Nephron progenitor cell (in vitro differentiated cells): ENCODE results near the gene PTGDR.

Experiments
- DNase-seq: peaks from one replicate; pipeline ENCODE4 v3.0.0; 2021
- H3K27ac Mint-ChIP-seq: 2 replicates; pipeline ENCODE4 v1.8.0; 2021; ENCODE audit warnings: mild to moderate bottlenecking, moderate library complexity, mixed read lengths
- H3K27me3 Mint-ChIP-seq: 2 replicates; pipeline ENCODE4 v1.8.0; 2021; ENCODE audit warnings: mild to moderate bottlenecking, low read depth, mixed read lengths; ENCODE audit not compliant: poor library complexity
- H3K36me3 Mint-ChIP-seq: 2 replicates; pipeline ENCODE4 v1.8.0; 2021; ENCODE audit warnings: low read depth, mixed read lengths
- H3K4me1 Mint-ChIP-seq: 2 replicates; pipeline ENCODE4 v1.8.0; 2021; ENCODE audit warnings: mixed read lengths
- H3K4me3 Mint-ChIP-seq: 2 replicates; pipeline ENCODE4 v1.8.0; 2021; ENCODE audit warnings: mild to moderate bottlenecking, moderate library complexity, mixed read lengths
- H3K9me3 Mint-ChIP-seq: 2 replicates; pipeline ENCODE4 v1.8.0; 2021; ENCODE audit warnings: mild to moderate bottlenecking, moderate library complexity, mixed read lengths
- TF ChIP-seq, protein P1 (sequence below): fragments of 200-600 bp; sonication (generic); IDR thresholded peaks from 2 replicates; pipeline ENCODE4 v1.5.0; 2021; ENCODE audit warnings: antibody characterized with exemption

The PTGDR gene

DNA sequence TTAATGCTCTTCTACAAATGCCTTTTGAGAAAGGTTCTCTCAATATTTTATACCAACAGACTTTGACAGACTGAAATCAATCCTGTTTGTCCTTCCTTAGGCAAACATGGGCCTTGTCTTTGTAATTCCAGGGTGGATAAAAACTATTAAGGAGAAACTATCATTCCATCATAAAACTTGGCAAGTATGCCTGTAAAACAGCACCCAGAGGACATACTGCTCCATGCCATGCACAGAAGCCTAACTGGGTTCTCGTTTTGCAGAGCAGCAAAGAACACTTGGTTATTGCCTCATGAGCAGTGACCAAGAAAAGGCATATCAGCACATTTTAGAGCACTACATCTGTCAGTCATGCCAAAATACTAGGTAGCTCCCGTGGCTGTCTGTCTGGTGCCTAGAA is 33.8 kb upstream of the PTGDR start:
- H3K36me3 Mint-ChIP-seq = no peaks in the 10 kb centered on the region
- peaks cover 16% of the 10 kb centered on the region for H3K27me3 Mint-ChIP-seq
- peaks cover 9% of the 10 kb centered on the region for H3K4me1 Mint-ChIP-seq
- TF ChIP-seq, protein P1, sequence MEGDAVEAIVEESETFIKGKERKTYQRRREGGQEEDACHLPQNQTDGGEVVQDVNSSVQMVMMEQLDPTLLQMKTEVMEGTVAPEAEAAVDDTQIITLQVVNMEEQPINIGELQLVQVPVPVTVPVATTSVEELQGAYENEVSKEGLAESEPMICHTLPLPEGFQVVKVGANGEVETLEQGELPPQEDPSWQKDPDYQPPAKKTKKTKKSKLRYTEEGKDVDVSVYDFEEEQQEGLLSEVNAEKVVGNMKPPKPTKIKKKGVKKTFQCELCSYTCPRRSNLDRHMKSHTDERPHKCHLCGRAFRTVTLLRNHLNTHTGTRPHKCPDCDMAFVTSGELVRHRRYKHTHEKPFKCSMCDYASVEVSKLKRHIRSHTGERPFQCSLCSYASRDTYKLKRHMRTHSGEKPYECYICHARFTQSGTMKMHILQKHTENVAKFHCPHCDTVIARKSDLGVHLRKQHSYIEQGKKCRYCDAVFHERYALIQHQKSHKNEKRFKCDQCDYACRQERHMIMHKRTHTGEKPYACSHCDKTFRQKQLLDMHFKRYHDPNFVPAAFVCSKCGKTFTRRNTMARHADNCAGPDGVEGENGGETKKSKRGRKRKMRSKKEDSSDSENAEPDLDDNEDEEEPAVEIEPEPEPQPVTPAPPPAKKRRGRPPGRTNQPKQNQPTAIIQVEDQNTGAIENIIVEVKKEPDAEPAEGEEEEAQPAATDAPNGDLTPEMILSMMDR = no peak
- no peak overlapping the region for H3K27ac Mint-ChIP-seq
- no peaks in the 10 kb centered on the region for H3K9me3 Mint-ChIP-seq
- no peak overlapping the region for H3K4me3 Mint-ChIP-seq
- DNase-seq = no peak

GRCh38 chr14:52235434-52235833 is 32.1 kb upstream of the PTGDR start:
- no peak overlapping the region for H3K4me3 Mint-ChIP-seq
- H3K4me1 Mint-ChIP-seq = peaks cover 9% of the 10 kb centered on the region
- no peaks in the 10 kb centered on the region for H3K9me3 Mint-ChIP-seq
- no peaks in the 10 kb centered on the region for H3K36me3 Mint-ChIP-seq
- TF ChIP-seq, protein P1 = no peak
- H3K27ac Mint-ChIP-seq = no peak overlapping the region
- peaks cover 17% of the 10 kb centered on the region for H3K27me3 Mint-ChIP-seq
- DNase-seq = no peak

DNA sequence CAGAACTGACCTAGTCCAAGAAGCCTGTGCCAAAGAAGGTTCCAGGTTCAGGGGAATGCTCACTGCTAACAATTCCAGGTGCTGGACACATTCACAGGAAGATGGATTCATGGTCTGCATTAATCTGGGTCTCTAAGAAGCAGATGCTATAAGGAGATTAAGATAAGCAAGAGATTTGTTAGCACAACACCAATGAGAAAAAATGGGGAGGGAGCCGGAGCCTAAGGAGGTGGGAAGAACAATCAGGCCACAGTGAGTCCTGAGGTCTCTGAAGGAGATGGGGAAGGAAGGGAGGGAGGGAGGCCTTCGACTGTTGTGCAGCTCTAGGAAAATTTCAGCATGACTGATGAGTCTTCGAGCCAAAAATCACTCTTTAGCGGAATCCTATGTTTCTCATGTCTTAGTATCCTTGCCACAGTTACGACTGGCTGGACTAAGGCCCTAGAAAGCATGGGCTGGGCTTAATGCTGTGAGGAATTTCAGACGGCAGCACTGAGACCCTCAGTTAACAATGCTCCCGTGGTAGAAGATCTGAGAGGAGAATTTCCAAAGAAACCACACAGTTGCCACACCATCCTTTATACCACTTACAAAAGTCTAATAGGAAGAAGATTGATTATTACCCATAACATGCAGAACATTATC is 31.5 kb upstream of the PTGDR start:
- H3K4me1 Mint-ChIP-seq = peaks cover 9% of the 10 kb centered on the region
- TF ChIP-seq, protein P1 = no peak
- no peak for DNase-seq
- no peaks in the 10 kb centered on the region for H3K36me3 Mint-ChIP-seq
- no peak overlapping the region for H3K4me3 Mint-ChIP-seq
- H3K27me3 Mint-ChIP-seq = peaks cover 12% of the 10 kb centered on the region
- no peaks in the 10 kb centered on the region for H3K9me3 Mint-ChIP-seq
- no peak overlapping the region for H3K27ac Mint-ChIP-seq

DNA sequence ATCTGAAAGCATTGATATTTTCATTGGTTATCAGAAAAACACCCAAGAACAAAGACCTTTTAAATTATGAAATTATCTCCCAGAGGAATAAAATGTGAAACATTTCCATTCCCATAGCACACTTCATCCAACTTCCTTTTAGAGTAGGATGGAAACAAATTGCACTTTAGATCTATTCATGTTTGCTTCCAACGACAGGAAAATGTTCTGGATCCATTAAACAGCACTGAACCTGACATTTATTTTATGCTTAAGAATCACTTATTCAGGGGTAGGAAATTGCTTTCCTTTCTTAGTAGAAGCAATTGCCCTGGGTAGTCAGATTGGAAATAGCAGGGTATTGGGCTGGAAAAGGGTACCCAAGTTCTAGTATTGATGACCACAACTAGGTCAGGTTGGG is 28.8 kb upstream of the PTGDR start:
- DNase-seq = no peak
- no peaks in the 10 kb centered on the region for H3K9me3 Mint-ChIP-seq
- no peak overlapping the region for H3K4me3 Mint-ChIP-seq
- H3K36me3 Mint-ChIP-seq = no peaks in the 10 kb centered on the region
- H3K4me1 Mint-ChIP-seq = peaks cover 9% of the 10 kb centered on the region
- TF ChIP-seq, protein P1 = no peak
- peaks cover 8% of the 10 kb centered on the region for H3K27me3 Mint-ChIP-seq
- H3K27ac Mint-ChIP-seq = no peak overlapping the region

- Mint-ChIP-seq H3K27me3 (peaks cover 8% of the 10 kb centered on the region), H3K36me3 (no peaks in the 10 kb centered on the region), H3K4me1 (peaks cover under 1% of the 10 kb centered on the region), H3K9me3 (no peaks in the 10 kb centered on the region), H3K4me3 (no peak overlapping the region), H3K27ac (no peak overlapping the region)
- no peak for DNase-seq
- TF ChIP-seq, protein P1 = no peak
Observed at GRCh38 chr14:52240623-52241022, 26.9 kb upstream of the PTGDR start.

DNA sequence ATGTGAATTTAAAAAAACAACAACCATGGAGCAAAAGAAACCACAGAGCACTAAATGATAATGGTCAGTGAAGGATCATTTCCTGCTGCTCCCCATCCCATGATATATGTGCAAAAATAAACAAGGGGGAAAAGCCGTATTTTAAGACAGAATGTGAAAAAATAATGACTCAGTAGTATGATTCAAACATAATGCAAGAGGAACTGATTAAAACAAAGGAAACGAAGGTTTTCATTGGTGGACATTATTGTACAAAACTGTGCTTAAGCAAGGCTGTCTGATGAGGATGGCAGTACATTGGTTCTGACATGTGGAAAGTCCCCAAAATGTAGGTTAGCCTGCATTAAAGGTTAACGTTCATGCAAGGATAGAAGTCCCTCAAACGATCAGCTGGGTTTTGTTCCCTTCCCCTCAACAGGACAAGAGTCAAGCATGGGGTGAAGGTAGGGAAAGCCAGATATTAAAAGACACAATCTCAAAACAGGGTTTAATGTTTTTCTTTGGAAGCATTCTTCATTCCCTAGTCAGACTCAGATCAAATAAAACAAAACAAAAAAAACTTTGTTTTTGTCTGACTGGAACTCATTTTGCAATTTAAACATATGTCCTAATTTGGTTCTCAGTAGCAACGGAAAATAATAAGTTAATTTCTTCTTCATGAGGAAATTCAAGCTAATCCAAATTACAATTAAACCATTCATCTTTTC is 26.3 kb upstream of the PTGDR start:
- no peaks in the 10 kb centered on the region for H3K9me3 Mint-ChIP-seq
- TF ChIP-seq, protein P1 = no peak
- no peaks in the 10 kb centered on the region for H3K36me3 Mint-ChIP-seq
- no peaks in the 10 kb centered on the region for H3K4me1 Mint-ChIP-seq
- DNase-seq = no peak
- peaks cover 8% of the 10 kb centered on the region for H3K27me3 Mint-ChIP-seq
- no peak overlapping the region for H3K27ac Mint-ChIP-seq
- no peak overlapping the region for H3K4me3 Mint-ChIP-seq
